Measurements from ENCODE around the gene DEUP1. TPM values are rescaled to one million over a fixed set of nuclear protein-coding genes. Genes with fewer than 3 reads are reported as not detected.

DEUP1 gene, protein sequence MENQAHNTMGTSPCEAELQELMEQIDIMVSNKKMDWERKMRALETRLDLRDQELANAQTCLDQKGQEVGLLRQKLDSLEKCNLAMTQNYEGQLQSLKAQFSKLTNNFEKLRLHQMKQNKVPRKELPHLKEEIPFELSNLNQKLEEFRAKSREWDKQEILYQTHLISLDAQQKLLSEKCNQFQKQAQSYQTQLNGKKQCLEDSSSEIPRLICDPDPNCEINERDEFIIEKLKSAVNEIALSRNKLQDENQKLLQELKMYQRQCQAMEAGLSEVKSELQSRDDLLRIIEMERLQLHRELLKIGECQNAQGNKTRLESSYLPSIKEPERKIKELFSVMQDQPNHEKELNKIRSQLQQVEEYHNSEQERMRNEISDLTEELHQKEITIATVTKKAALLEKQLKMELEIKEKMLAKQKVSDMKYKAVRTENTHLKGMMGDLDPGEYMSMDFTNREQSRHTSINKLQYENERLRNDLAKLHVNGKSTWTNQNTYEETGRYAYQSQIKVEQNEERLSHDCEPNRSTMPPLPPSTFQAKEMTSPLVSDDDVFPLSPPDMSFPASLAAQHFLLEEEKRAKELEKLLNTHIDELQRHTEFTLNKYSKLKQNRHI
- total RNA-seq: not detected

- TF ChIP-seq, protein P1, sequence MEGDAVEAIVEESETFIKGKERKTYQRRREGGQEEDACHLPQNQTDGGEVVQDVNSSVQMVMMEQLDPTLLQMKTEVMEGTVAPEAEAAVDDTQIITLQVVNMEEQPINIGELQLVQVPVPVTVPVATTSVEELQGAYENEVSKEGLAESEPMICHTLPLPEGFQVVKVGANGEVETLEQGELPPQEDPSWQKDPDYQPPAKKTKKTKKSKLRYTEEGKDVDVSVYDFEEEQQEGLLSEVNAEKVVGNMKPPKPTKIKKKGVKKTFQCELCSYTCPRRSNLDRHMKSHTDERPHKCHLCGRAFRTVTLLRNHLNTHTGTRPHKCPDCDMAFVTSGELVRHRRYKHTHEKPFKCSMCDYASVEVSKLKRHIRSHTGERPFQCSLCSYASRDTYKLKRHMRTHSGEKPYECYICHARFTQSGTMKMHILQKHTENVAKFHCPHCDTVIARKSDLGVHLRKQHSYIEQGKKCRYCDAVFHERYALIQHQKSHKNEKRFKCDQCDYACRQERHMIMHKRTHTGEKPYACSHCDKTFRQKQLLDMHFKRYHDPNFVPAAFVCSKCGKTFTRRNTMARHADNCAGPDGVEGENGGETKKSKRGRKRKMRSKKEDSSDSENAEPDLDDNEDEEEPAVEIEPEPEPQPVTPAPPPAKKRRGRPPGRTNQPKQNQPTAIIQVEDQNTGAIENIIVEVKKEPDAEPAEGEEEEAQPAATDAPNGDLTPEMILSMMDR (IDR thresholded peaks at IDR 0.05): no peak
- no peaks in the 10 kb centered on the region for H3K36me3 ChIP-seq
- H3K4me1 ChIP-seq: peaks cover 0 to 4% of the 10 kb centered on the region in 2 donors
- DNase-seq (ENCODE audit: low spot score): no peak
- no peak within 1 kb of the TSS for H3K27ac ChIP-seq
- peak within 1 kb of the TSS; percentile 14 to 49 for H3K4me3 ChIP-seq
- no peaks in the 10 kb centered on the region for H3K27me3 ChIP-seq
- no peaks in the 10 kb centered on the region for H3K9me3 ChIP-seq
Measured at GRCh38 chr11:93330446-93330984, at the start of gene DEUP1. Gene DEUP1 (plus strand): TSS chr11:93330742. CDS start chr11:93332260, 1,518 bp downstream.

- DNase-seq (ENCODE audit: low spot score): no peak
- no peak overlapping the region for H3K27ac ChIP-seq
- H3K27me3 ChIP-seq: no peaks in the 10 kb centered on the region
- no peaks in the 10 kb centered on the region for H3K9me3 ChIP-seq
- no peak overlapping the region for H3K4me3 ChIP-seq
- TF ChIP-seq, protein P1 (IDR thresholded peaks at IDR 0.05): no peak
- H3K4me1 ChIP-seq: no peaks in the 10 kb centered on the region
- no peaks in the 10 kb centered on the region for H3K36me3 ChIP-seq
Measured at GRCh38 chr11:93285430-93285829, 45.1 kb upstream of the DEUP1 start.

GRCh38 chr11:93287434-93287833 is 43.1 kb upstream of the DEUP1 start:
- TF ChIP-seq, protein P1 (IDR thresholded peaks at IDR 0.05): no peak
- Histone ChIP-seq H3K9me3 (no peaks in the 10 kb centered on the region), H3K4me1 (no peaks in the 10 kb centered on the region), H3K27ac (no peak overlapping the region), H3K36me3 (no peaks in the 10 kb centered on the region), H3K27me3 (no peaks in the 10 kb centered on the region), H3K4me3 (no peak overlapping the region)
- no peak for DNase-seq (ENCODE audit: low spot score)

GRCh38 chr11:93288079-93288478 is 42.5 kb upstream of the DEUP1 start:
- H3K36me3 ChIP-seq: no peaks in the 10 kb centered on the region
- TF ChIP-seq, protein P1 (IDR thresholded peaks at IDR 0.05): no peak
- no peaks in the 10 kb centered on the region for H3K27me3 ChIP-seq
- H3K9me3 ChIP-seq: no peaks in the 10 kb centered on the region
- no peak overlapping the region for H3K4me3 ChIP-seq
- H3K27ac ChIP-seq: no peak overlapping the region
- no peak for DNase-seq (ENCODE audit: low spot score)
- no peaks in the 10 kb centered on the region for H3K4me1 ChIP-seq

DNA sequence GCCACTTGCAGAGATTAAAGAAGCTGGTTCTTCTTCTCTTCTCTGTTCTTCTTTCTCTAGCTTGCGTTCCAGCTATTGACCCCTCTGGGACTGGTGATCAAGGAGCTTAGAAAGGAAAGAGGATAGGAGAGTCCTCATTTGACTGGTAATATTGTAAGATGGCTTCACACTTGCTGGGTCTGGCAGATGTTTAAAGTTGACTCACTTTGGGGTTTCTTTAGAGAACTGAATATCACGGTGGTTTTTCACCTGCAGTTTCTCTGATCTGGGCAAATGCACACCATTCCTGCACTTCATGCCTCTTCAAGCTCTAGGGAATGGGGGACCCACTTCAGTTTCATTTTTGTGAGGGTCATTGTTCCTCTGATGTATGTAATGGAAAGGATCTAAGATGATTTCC is 41.8 kb upstream of the DEUP1 start:
- Histone ChIP-seq H3K27ac (no peak overlapping the region), H3K36me3 (no peaks in the 10 kb centered on the region), H3K27me3 (no peaks in the 10 kb centered on the region), H3K4me3 (no peak overlapping the region), H3K9me3 (no peaks in the 10 kb centered on the region), H3K4me1 (no peaks in the 10 kb centered on the region)
- TF ChIP-seq, protein P1 (IDR thresholded peaks at IDR 0.05): no peak
- DNase-seq (ENCODE audit: low spot score): no peak

Measured in right atrium auricular region (tissue), 2 donors.